T-cell (primary cell): ENCODE measurements around the gene CEP55. TPM values are rescaled to one million over a fixed set of nuclear protein-coding genes. Genes with fewer than 3 reads are reported as not detected.

ENCODE experiments used
- ATAC-seq, 4 experiments: fragments of 200-7000 bp in 3 of 4; fragments of 150-1000 bp in 1 of 4; cut with Tn5 transposase; replicated peaks in 1 of 4; 1 replicate in 3 of 4; 2 replicates in 1 of 4; pipeline ENCODE4 v1.10.0; 2021; ENCODE audit warnings: moderate library complexity in 3 of 4, mild to moderate bottlenecking in 2 of 4, moderate number of reproducible peaks in 1 of 4
- CTCF ChIA-PET, 2 donors: fragments of 300-600 bp; sonication (Branson Sonifier 250); formaldehyde crosslinking; loops; one replicate each; lab custom pipeline; 2022; ENCODE audit warnings: antibody characterized with exemption in 2 of 2; lab: Charles Lee
- POLR2A ChIA-PET, 2 donors: fragments of 300-600 bp; sonication (Branson Sonifier 250); formaldehyde crosslinking; loops; one replicate each; lab custom pipeline; 2022; ENCODE audit warnings: antibody characterized with exemption in 2 of 2; lab: Charles Lee
- DNase-seq, 35 experiments: peaks; one replicate each; pipeline versions ENCODE4 v3.0.0 to v3.0.0-alpha.2; 2013 to 2023
- H3K27ac ChIP-seq: one replicate; pipeline ENCODE4 v1.5.1; 2013; ENCODE audit warnings: low read length
- H3K27me3 ChIP-seq, 2 experiments: replicated peaks in 1 of 2; 1 replicate in 1 of 2; 2 replicates in 1 of 2; pipeline versions ENCODE4 v1.6.1 to v1.7.0; 2013; ENCODE audit warnings: low read length in 1 of 2, mixed read lengths in 1 of 2; ENCODE audit not compliant: control insufficient read depth in 2 of 2, insufficient read depth in 2 of 2; ENCODE audit errors: extremely low read depth in 1 of 2
- H3K36me3 ChIP-seq, 2 donors: 1 replicate in 1 of 2; 2 replicates in 1 of 2; pipeline versions ENCODE4 v1.6.1 to v1.7.0; 2013; ENCODE audit warnings: low read length in 1 of 2; ENCODE audit not compliant: control insufficient read depth in 2 of 2, insufficient read depth in 1 of 2; ENCODE audit errors: extremely low read depth in 1 of 2
- H3K4me1 ChIP-seq, 2 experiments: 1 replicate in 1 of 2; 2 replicates in 1 of 2; pipeline versions ENCODE4 v1.6.1 to v1.7.0; 2013; ENCODE audit warnings: low read length in 2 of 2, mixed read lengths in 1 of 2; ENCODE audit not compliant: insufficient read depth in 2 of 2, control insufficient read depth in 1 of 2; ENCODE audit errors: extremely low read depth in 1 of 2
- H3K4me3 ChIP-seq, 2 donors: 1 replicate in 1 of 2; 2 replicates in 1 of 2; pipeline versions ENCODE4 v1.5.1 to v1.7.0; 2013; ENCODE audit warnings: mild to moderate bottlenecking in 2 of 2, low read length in 1 of 2, moderate library complexity in 1 of 2; ENCODE audit not compliant: control insufficient read depth in 1 of 2; ENCODE audit errors: extremely low read depth in 1 of 2
- H3K9me3 ChIP-seq: 2 replicates; pipeline ENCODE4 v1.7.0; 2013
- H3K27ac Mint-ChIP-seq, 2 donors: one replicate each; pipeline ENCODE4 v1.8.0; 2020 to 2021; ENCODE audit warnings: mild to moderate bottlenecking in 2 of 2, mixed read lengths in 2 of 2
- H3K27me3 Mint-ChIP-seq, 2 donors: one replicate each; pipeline ENCODE4 v1.8.0; 2021 to 2022; ENCODE audit warnings: mixed read lengths in 2 of 2
- H3K36me3 Mint-ChIP-seq: one replicate; pipeline ENCODE4 v1.8.0; 2021; ENCODE audit warnings: mixed read lengths
- H3K4me1 Mint-ChIP-seq, 3 donors: one replicate each; pipeline ENCODE4 v1.8.0; 2020 to 2022; ENCODE audit warnings: mixed read lengths in 3 of 3, mild to moderate bottlenecking in 1 of 3
- H3K4me3 Mint-ChIP-seq, 3 donors: one replicate each; pipeline ENCODE4 v1.8.0; 2020 to 2022; ENCODE audit warnings: mild to moderate bottlenecking in 3 of 3, mixed read lengths in 3 of 3, moderate library complexity in 3 of 3
- H3K9me3 Mint-ChIP-seq, 3 donors: one replicate each; pipeline ENCODE4 v1.8.0; 2020 to 2022; ENCODE audit warnings: mixed read lengths in 3 of 3
- WGBS: methylation state at CpG from one replicate; pipeline ENCODE4 v1.1.5; 2013; ENCODE audit warnings: missing lambda C conversion rate; ENCODE audit not compliant: insufficient coverage; 5-methylcytosine and 5-hydroxymethylcytosine counted together
- total RNA-seq, 35 experiments: library from RNA in 6 of 35; stranded (reverse) in 6 of 35; fragments of 120-200 nt in 1 of 35; gene quantifications; one replicate each; pipeline versions ENCODE4 v1.2.1 to v1.2.4 and lab custom pipeline; 2013 to 2026

The CEP55 gene
- total RNA-seq, 5 donors from 2014 or later (not counting 1 experiment from before 2014, with no cell fraction given): 0.35 to 0.95 (median 0.49) TPM

- H3K4me1 Mint-ChIP-seq: peaks cover 8 to 13% (median 11%) of the 10 kb centered on the region in 3 donors
- Histone ChIP-seq H3K36me3 (no peaks in the 10 kb centered on the region), H3K27me3 (peaks cover 6 to 53% of the 10 kb centered on the region in 2 experiments), H3K4me3 (no peak overlapping the region), H3K27ac (no peak overlapping the region), H3K9me3 (no peaks in the 10 kb centered on the region), H3K4me1 (peaks cover 0 to 2% of the 10 kb centered on the region in 2 experiments)
- WGBS: no CpG with 5 or more reads among the region's 3 CpGs
- peaks cover 52 to 69% of the 10 kb centered on the region in 2 donors for H3K27me3 Mint-ChIP-seq
- ChIA-PET POLR2A (no interaction called here), CTCF (no interaction called here)
- DNase-seq (no peak), ATAC-seq (no peak)
- H3K9me3 Mint-ChIP-seq: no peaks in the 10 kb centered on the region
- no peak overlapping the region for H3K27ac Mint-ChIP-seq
- H3K36me3 Mint-ChIP-seq: no peaks in the 10 kb centered on the region
- H3K4me3 Mint-ChIP-seq: no peak overlapping the region
Measured at GRCh38 chr10:93570383-93570782, 74.0 kb downstream of the CEP55 start.

- Histone ChIP-seq H3K27ac (no peak overlapping the region), H3K36me3 (no peaks in the 10 kb centered on the region), H3K4me3 (no peak overlapping the region), H3K4me1 (peaks cover 0 to 2% of the 10 kb centered on the region in 2 experiments), H3K27me3 (peaks cover 4 to 37% of the 10 kb centered on the region in 2 experiments), H3K9me3 (no peaks in the 10 kb centered on the region)
- Mint-ChIP-seq H3K27ac (no peak overlapping the region), H3K4me1 (peaks cover 7 to 9% (median 9%) of the 10 kb centered on the region in 3 donors), H3K4me3 (no peak overlapping the region), H3K9me3 (no peaks in the 10 kb centered on the region), H3K27me3 (peaks cover 46 to 53% of the 10 kb centered on the region in 2 donors), H3K36me3 (no peaks in the 10 kb centered on the region)
- WGBS: 100% methylated on average over 1 of the region's 2 CpGs
- POLR2A ChIA-PET: no interaction called here
- no peak for DNase-seq
- CTCF ChIA-PET: no interaction called here
- ATAC-seq: no peak
Measured at GRCh38 chr10:93572606-93573005, 76.2 kb downstream of the CEP55 start.

- no peaks in the 10 kb centered on the region for H3K9me3 ChIP-seq
- DNase-seq: no peak
- no peak overlapping the region for H3K27ac Mint-ChIP-seq
- H3K9me3 Mint-ChIP-seq: no peaks in the 10 kb centered on the region
- ChIA-PET CTCF (no interaction called here), POLR2A (no interaction called here)
- peaks cover 44 to 46% of the 10 kb centered on the region in 2 donors for H3K27me3 Mint-ChIP-seq
- no peak overlapping the region for H3K27ac ChIP-seq
- H3K36me3 ChIP-seq: no peaks in the 10 kb centered on the region
- 0% methylated on average over 2 of the region's 10 CpGs for WGBS
- peaks cover 7 to 9% (median 9%) of the 10 kb centered on the region in 3 donors for H3K4me1 Mint-ChIP-seq
- H3K36me3 Mint-ChIP-seq: no peaks in the 10 kb centered on the region
- peaks cover 0 to 2% of the 10 kb centered on the region in 2 experiments for H3K4me1 ChIP-seq
- H3K4me3 ChIP-seq: no peak overlapping the region
- no peak for ATAC-seq
- H3K27me3 ChIP-seq: peaks cover 4 to 31% of the 10 kb centered on the region in 2 experiments
- no peak overlapping the region for H3K4me3 Mint-ChIP-seq
Measured at GRCh38 chr10:93573051-93573909, 76.9 kb downstream of the CEP55 start.

- CTCF ChIA-PET: no interaction called here
- H3K27ac Mint-ChIP-seq: no peak overlapping the region
Measured at GRCh38 chr10:93573924-93574323, 77.5 kb downstream of the CEP55 start.

GRCh38 chr10:93576888-93577287 is 80.5 kb downstream of the CEP55 start:
- Histone ChIP-seq H3K9me3 (no peaks in the 10 kb centered on the region), H3K4me1 (peaks cover 0 to 2% of the 10 kb centered on the region in 2 experiments), H3K4me3 (no peak overlapping the region), H3K27me3 (peaks cover 0 to 31% of the 10 kb centered on the region in 2 experiments), H3K27ac (no peak overlapping the region), H3K36me3 (no peaks in the 10 kb centered on the region)
- 62% methylated on average over 3 of the region's 3 CpGs for WGBS
- Mint-ChIP-seq H3K9me3 (peaks cover 4 to 13% (median 9%) of the 10 kb centered on the region in 3 donors), H3K27ac (no peak overlapping the region), H3K36me3 (no peaks in the 10 kb centered on the region), H3K27me3 (peaks cover 29 to 31% of the 10 kb centered on the region in 2 donors), H3K4me1 (peaks cover 7 to 9% (median 9%) of the 10 kb centered on the region in 3 donors), H3K4me3 (no peak overlapping the region)
- DNase-seq: no peak
- ChIA-PET CTCF (no interaction called here), POLR2A (no interaction called here)
- no peak for ATAC-seq

More at GRCh38 chr10:93573924-93574323, 77.5 kb downstream of the CEP55 start:
- Mint-ChIP-seq H3K4me1 (peaks cover 7 to 9% (median 9%) of the 10 kb centered on the region in 3 donors), H3K9me3 (no peaks in the 10 kb centered on the region), H3K4me3 (no peak overlapping the region), H3K27me3 (peaks cover 41 to 42% of the 10 kb centered on the region in 2 donors), H3K36me3 (no peaks in the 10 kb centered on the region)
- H3K36me3 ChIP-seq: no peaks in the 10 kb centered on the region
- H3K27me3 ChIP-seq: peaks cover 4 to 27% of the 10 kb centered on the region in 2 experiments
- H3K9me3 ChIP-seq: no peaks in the 10 kb centered on the region
- ATAC-seq: no peak
- POLR2A ChIA-PET: no interaction called here
- no peak overlapping the region for H3K4me3 ChIP-seq
- H3K4me1 ChIP-seq: peaks cover 0 to 2% of the 10 kb centered on the region in 2 experiments
- no peak overlapping the region for H3K27ac ChIP-seq
- DNase-seq: no peak
- whole genome bisulfite sequencing: no CpG with 5 or more reads among the region's 3 CpGs

- ChIA-PET CTCF (no interaction called here), POLR2A (no interaction called here)
- Histone ChIP-seq H3K27me3 (peaks cover 0 to 24% of the 10 kb centered on the region in 2 experiments), H3K4me1 (peaks cover 0 to 2% of the 10 kb centered on the region in 2 experiments), H3K36me3 (no peaks in the 10 kb centered on the region), H3K9me3 (no peaks in the 10 kb centered on the region), H3K27ac (no peak overlapping the region), H3K4me3 (no peak overlapping the region)
- no peaks in the 10 kb centered on the region for H3K36me3 Mint-ChIP-seq
- no peak for ATAC-seq
- peaks cover 4 to 13% (median 9%) of the 10 kb centered on the region in 3 donors for H3K9me3 Mint-ChIP-seq
- no peak overlapping the region for H3K4me3 Mint-ChIP-seq
- no peak for DNase-seq
- peaks cover 7 to 9% (median 9%) of the 10 kb centered on the region in 3 donors for H3K4me1 Mint-ChIP-seq
- no peak overlapping the region for H3K27ac Mint-ChIP-seq
- H3K27me3 Mint-ChIP-seq: peaks cover 23 to 25% of the 10 kb centered on the region in 2 donors
- 100% methylated on average over 1 of the region's 3 CpGs for WGBS
Measured at GRCh38 chr10:93577565-93577964, 81.2 kb downstream of the CEP55 start.
